HG03460 (cell line): ENCODE results near the gene MMP26.
"Not testable (repeated sequence)": the region's sequence is repeated elsewhere in the genome, so short reads cannot be mapped to it uniquely, and the experiment has no call there.

Source experiments
- ATAC-seq: cut with Tn5 transposase; IDR thresholded peaks from one replicate; pipeline ENCODE4 v1.9.1; 2021; ENCODE audit not compliant: unreplicated experiment

The MMP26 gene

DNA sequence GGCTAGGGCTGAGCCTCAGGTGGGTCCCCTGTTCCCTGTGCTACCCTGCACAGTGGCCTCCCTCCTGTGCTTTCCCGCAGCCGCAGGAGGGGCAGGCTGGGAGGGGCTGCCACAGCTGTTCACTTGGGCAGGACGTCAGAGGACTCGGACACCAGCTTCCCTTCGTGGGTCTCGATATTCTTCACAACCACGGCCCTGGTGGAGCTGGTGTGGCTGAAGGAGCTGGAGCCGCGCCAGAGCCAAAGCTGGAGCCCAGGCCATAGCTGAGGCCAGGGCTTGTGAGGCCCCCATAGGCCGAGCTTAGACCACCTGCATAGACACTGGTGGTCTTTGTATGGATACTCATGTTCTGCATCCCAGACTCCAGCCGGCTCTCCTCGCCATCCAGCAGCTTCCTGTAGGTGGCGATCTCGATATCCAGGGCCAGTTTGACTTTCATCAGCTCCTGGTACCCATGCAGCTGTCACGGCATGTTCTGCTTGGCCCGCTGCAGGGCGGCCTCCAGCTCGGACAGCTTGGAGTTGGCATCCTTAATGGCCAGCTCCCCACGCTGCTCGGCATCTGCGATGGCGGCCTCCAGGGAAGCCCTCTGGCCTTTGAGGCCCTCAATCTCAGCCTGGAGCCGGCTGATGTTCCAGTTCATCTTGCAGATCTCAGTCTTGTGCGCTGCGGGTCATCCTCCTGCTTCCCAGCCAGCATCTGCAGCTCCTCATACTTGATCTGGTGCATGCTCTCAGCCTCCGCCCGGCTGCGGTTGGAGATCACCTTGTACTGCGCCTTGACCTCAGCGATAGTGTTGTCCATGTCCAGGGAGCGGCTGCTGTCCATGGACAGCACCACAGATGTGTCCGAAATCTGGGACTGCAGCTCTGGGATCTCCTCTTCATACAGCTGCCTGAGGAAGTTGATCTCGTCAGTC lies 18.3 kb downstream of the MMP26 start:
- ATAC-seq: not testable (repeated sequence)

DNA sequence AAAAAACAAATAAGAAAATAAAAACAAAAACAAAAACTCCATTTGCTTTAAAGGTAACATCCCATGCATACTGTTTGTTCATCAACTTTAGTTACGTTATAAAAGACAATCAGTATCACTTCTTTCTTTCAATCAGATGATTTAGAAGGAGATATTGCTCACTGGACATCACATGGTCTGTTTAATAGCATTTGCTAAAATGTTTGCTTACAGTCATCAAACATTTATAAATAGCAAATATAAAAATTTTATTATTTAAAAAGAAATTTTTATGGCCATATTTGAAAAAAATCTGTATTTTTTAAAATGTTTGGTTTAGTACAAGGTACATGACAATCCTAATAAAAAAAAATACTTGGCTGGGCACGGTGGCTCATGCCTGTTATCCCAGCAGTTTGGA lies 22.6 kb downstream of the MMP26 start:
- ATAC-seq: no peak

DNA sequence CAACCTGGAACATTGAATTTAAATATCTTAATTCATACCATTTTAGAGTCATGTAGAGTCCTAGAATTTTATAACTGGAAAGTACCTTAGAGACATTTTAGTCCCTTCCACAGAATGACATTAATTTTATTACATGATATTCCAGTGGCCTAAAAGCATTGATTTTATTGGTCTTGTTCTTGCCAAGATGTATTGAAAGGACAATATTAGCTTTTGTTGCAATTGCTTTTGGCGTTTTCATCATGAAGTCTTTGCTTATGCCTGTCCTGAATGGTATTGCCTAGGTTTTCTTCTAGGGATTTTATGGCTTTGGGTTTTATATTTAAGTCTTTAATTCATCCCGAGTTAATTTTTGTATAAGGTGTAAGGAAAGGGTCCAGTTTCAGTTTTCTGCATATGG lies 36.2 kb downstream of the MMP26 start:
- no peak for ATAC-seq

DNA sequence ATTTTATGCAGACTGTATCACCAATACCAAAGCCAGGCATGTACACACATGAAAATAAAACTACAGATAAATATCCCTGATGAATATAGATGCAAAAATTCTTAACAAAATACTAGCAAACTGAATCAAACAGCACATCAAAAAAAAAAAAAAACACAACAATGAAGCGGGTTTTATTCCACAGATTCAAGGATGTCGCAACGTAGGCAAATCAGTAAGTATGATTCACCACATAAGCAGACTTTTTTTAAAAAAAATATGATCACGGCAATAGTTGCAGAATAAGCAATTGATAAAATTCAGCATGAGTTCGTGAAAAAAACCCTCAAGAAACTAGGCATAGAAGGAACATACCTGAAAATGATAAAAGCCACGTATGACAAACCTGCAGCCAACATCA lies 43.9 kb downstream of the MMP26 start:
- ATAC-seq: no peak

DNA sequence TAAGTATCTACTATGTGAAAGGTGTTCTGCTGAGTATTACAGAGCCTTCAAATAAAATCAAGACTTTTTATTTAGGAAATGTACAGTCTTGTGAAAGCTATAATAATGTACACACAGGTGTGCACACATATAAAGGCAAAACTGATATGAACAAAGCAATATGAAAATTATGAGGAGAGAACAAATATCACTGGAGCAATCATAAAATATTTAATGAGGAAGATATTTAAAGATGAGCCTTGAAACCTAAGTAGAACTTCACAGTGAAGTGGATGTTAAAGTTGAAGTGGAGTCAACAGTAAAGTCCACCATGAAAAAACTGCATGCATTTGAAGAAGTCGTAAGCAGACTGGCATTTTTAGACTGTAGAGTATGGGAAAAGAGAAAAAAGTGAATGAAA lies 46.6 kb downstream of the MMP26 start:
- ATAC-seq: no peak
